SK-N-SH (cell line): ENCODE measurements around the gene IL17RB. TPM values are rescaled to one million over a fixed set of nuclear protein-coding genes. Genes with fewer than 3 reads are reported as not detected.

Source experiments
- CTCF ChIA-PET: fragments of 300-600, 350-600 bp; formaldehyde crosslinking; extraction: SDS; loops from one replicate; lab custom pipeline; 2021; lab: Yijun Ruan, JAX
- POLR2A ChIA-PET: fragments of 350-600 bp; sonication (Branson Sonifier 250); formaldehyde crosslinking; extraction: SDS; loops from one replicate; lab custom pipeline; 2020; ENCODE audit warnings: antibody characterized with exemption, inconsistent platforms; lab: Yijun Ruan, JAX
- DNase-seq: peaks from one replicate; pipeline ENCODE4 v3.0.0; 2012
- H2AFZ ChIP-seq: fragments of 200-600 bp; sonication (generic); 2 replicates; pipeline ENCODE4 v1.8.1; 2016; ENCODE audit warnings: antibody characterized with exemption, mild to moderate bottlenecking, low read depth
- H3F3A ChIP-seq: fragments of 200-600 bp; sonication (generic); replicated peaks from 2 replicates; pipeline ENCODE3; 2016; ENCODE audit warnings: antibody characterized with exemption, mild to moderate bottlenecking; ENCODE audit not compliant: insufficient read depth
- H3K27ac ChIP-seq, 2 experiments: fragments of 200-500 bp in 1 of 2; fragments of 200-600 bp in 1 of 2; sonication (Bioruptor generic) in 1 of 2; sonication (generic), shearing (Covaris generic) in 1 of 2; 2 replicates each; pipeline versions ENCODE4 v1.5.1 to v1.6.1; 2014 to 2016; ENCODE audit warnings: low read depth in 2 of 2, inconsistent platforms in 1 of 2, low read length in 1 of 2, mild to moderate bottlenecking in 1 of 2, mixed read lengths in 1 of 2
- H3K27me3 ChIP-seq: fragments of 200-600 bp; sonication (generic), shearing (Covaris generic); 2 replicates; pipeline ENCODE4 v1.6.1; 2016; ENCODE audit warnings: mixed run types; ENCODE audit not compliant: insufficient read depth
- H3K36me3 ChIP-seq, 2 experiments: fragments of 200-500 bp in 1 of 2; fragments of 200-600 bp in 1 of 2; sonication (Bioruptor generic) in 1 of 2; sonication (generic) in 1 of 2; replicated peaks in 1 of 2; 2 replicates each; pipeline versions ENCODE3 to v1.5.1; 2014 to 2016; ENCODE audit warnings: low read length in 1 of 2, mild to moderate bottlenecking in 1 of 2; ENCODE audit not compliant: insufficient read depth in 2 of 2, control insufficient read depth in 1 of 2
- H3K4me1 ChIP-seq, 2 experiments: fragments of 200-500 bp in 1 of 2; fragments of 200-600 bp in 1 of 2; sonication (Bioruptor generic) in 1 of 2; sonication (generic), shearing (Covaris generic) in 1 of 2; 2 replicates each; pipeline versions ENCODE4 v1.5.1 to v1.6.1; 2014 to 2016; ENCODE audit warnings: low read depth in 1 of 2, low read length in 1 of 2, mixed run types in 1 of 2; ENCODE audit not compliant: insufficient read depth in 2 of 2, control insufficient read depth in 1 of 2
- H3K4me2 ChIP-seq: fragments of 200-600 bp; sonication (generic), shearing (Covaris generic); 2 replicates; pipeline ENCODE4 v1.6.1; 2017; ENCODE audit warnings: mixed run types
- H3K4me3 ChIP-seq, 2 experiments: fragments of 200-500 bp in 1 of 2; fragments of 200-600 bp in 1 of 2; sonication (Bioruptor generic) in 1 of 2; sonication (generic), shearing (Covaris generic) in 1 of 2; 2 replicates each; pipeline versions ENCODE4 v1.5.1 to v1.8.1; 2014 to 2016; ENCODE audit warnings: low read depth in 2 of 2, inconsistent platforms in 1 of 2, low read length in 1 of 2, mild to moderate bottlenecking in 1 of 2, mixed read lengths in 1 of 2, moderate library complexity in 1 of 2
- H3K79me2 ChIP-seq: fragments of 200-600 bp; sonication (generic); 2 replicates; pipeline ENCODE4 v1.8.1; 2017; ENCODE audit warnings: mild to moderate bottlenecking; ENCODE audit not compliant: insufficient read depth
- H3K9ac ChIP-seq: fragments of 200-600 bp; sonication (generic); 2 replicates; pipeline ENCODE4 v1.6.1; 2017; ENCODE audit warnings: mixed run types
- H3K9me2 ChIP-seq: fragments of 200-600 bp; sonication (generic); 2 replicates; pipeline ENCODE4 v1.6.1; 2017; ENCODE audit warnings: mixed run types
- H3K9me3 ChIP-seq: fragments of 200-600 bp; sonication (generic); 2 replicates; pipeline ENCODE4 v1.6.1; 2017; ENCODE audit warnings: mixed run types, mild to moderate bottlenecking, moderate library complexity
- H4K20me1 ChIP-seq: fragments of 200-600 bp; sonication (generic); 2 replicates; pipeline ENCODE4 v1.6.1; 2017; ENCODE audit warnings: mild to moderate bottlenecking, mixed run types; ENCODE audit not compliant: insufficient read depth
- CHD2 ChIP-seq: fragments of 150-350 bp; IDR thresholded peaks from 2 replicates; pipeline ENCODE4 v1.6.1; 2018; ENCODE audit warnings: low read length; ENCODE audit not compliant: partially characterized antibody
- FOSL2 ChIP-seq: IDR thresholded peaks from 2 replicates; pipeline ENCODE4 v1.4.0; 2012; ENCODE audit warnings: low read depth, mild to moderate bottlenecking, moderate library complexity, borderline replicate concordance
- GATA2 ChIP-seq: sonication (generic); formaldehyde crosslinking; IDR thresholded peaks from 2 replicates; pipeline ENCODE4 v1.5.0; 2020; ENCODE audit warnings: mild to moderate bottlenecking, missing genetic modification reagents
- JUND ChIP-seq: IDR thresholded peaks from 2 replicates; pipeline ENCODE4 v1.4.0; 2012
- NFIC ChIP-seq: IDR thresholded peaks from 2 replicates; pipeline ENCODE4 v1.4.0; 2012; ENCODE audit warnings: borderline replicate concordance
- RAD21 ChIP-seq: IDR thresholded peaks from 2 replicates; pipeline ENCODE4 v1.6.1; 2012; ENCODE audit warnings: mild to moderate bottlenecking, low read length
- RCOR1 ChIP-seq: fragments of 150-350 bp; IDR thresholded peaks from 2 replicates; pipeline ENCODE4 v1.6.1; 2017; ENCODE audit warnings: antibody characterized with exemption, low read length
- SIN3A ChIP-seq: IDR thresholded peaks from 2 replicates; pipeline ENCODE4 v1.6.1; 2012; ENCODE audit warnings: low read depth, mild to moderate bottlenecking, low read length, moderate library complexity, borderline replicate concordance
- SMC3 ChIP-seq: IDR thresholded peaks from 2 replicates; pipeline ENCODE4 v1.6.1; 2012; ENCODE audit warnings: low read depth, low read length, improper control_type of control experiment
- TAF1 ChIP-seq: IDR thresholded peaks from 2 replicates; pipeline ENCODE4 v1.6.1; 2012; ENCODE audit warnings: low read depth, mild to moderate bottlenecking, low read length, moderate library complexity, borderline replicate concordance
- TCF12 ChIP-seq: IDR thresholded peaks from 2 replicates; pipeline ENCODE4 v1.4.0; 2012
- WGBS: methylation state at CpG from one replicate; pipeline ENCODE4 v1.1.6; 2017; ENCODE audit warnings: low lambda C conversion rate; 5-methylcytosine and 5-hydroxymethylcytosine counted together
- polyA plus RNA-seq, 3 experiments: library from polyadenylated mRNA; depleted of rRNA; stranded (reverse); fragments of >200 nt; gene quantifications; 2 replicates each; pipeline ENCODE4 v1.2.3, GENCODE V29; 2012
- TF ChIP-seq, protein P1 (sequence below): IDR thresholded peaks from 2 replicates; pipeline ENCODE4 v1.4.0; 2012; ENCODE audit warnings: low read depth, borderline replicate concordance
- TF ChIP-seq, protein P2 (sequence below): fragments of 150-350 bp; IDR thresholded peaks from 2 replicates; pipeline ENCODE4 v1.6.1; 2017; ENCODE audit warnings: antibody characterized with exemption, low read length, low read depth, borderline replicate concordance
- TF ChIP-seq, protein P3 (sequence below): IDR thresholded peaks from 2 replicates; pipeline ENCODE4 v1.4.0; 2012; ENCODE audit warnings: low read depth
- TF ChIP-seq, protein P4 (sequence below): fragments of 200-600 bp; sonication (generic); IDR thresholded peaks from 2 replicates; pipeline ENCODE4 v1.6.1; 2017; ENCODE audit warnings: antibody characterized with exemption, mild to moderate bottlenecking, moderate library complexity

Gene IL17RB
- polyA plus RNA-seq, 1 of the 3 experiments (the other 2 are of a cell fraction): 0.10 TPM

DNA sequence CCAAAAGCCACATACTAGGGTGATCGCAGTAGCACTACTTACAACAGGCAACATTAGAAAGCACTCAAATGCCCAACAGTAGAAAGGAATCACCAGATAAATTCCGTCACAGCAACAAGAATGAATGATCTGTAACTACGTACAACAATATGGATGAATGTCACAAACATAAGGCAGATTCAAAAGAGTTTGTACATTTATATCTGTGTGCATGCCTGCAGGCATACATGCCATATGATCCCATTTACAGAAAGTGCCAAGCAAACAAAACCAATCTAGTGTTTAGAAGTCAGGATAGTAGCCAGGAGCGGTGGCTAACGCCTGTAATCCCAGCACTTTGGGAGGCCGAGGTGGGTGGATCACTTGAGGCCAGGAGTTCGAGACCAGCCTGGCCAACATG lies 3.5 kb downstream of the IL17RB start (continued):
- TF ChIP-seq RCOR1 (no peak), NFIC (no peak), TAF1 (no peak), JUND (no peak)
- TF ChIP-seq, protein P1, sequence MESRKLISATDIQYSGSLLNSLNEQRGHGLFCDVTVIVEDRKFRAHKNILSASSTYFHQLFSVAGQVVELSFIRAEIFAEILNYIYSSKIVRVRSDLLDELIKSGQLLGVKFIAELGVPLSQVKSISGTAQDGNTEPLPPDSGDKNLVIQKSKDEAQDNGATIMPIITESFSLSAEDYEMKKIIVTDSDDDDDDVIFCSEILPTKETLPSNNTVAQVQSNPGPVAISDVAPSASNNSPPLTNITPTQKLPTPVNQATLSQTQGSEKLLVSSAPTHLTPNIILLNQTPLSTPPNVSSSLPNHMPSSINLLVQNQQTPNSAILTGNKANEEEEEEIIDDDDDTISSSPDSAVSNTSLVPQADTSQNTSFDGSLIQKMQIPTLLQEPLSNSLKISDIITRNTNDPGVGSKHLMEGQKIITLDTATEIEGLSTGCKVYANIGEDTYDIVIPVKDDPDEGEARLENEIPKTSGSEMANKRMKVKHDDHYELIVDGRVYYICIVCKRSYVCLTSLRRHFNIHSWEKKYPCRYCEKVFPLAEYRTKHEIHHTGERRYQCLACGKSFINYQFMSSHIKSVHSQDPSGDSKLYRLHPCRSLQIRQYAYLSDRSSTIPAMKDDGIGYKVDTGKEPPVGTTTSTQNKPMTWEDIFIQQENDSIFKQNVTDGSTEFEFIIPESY: no peak
- TF ChIP-seq, protein P2, sequence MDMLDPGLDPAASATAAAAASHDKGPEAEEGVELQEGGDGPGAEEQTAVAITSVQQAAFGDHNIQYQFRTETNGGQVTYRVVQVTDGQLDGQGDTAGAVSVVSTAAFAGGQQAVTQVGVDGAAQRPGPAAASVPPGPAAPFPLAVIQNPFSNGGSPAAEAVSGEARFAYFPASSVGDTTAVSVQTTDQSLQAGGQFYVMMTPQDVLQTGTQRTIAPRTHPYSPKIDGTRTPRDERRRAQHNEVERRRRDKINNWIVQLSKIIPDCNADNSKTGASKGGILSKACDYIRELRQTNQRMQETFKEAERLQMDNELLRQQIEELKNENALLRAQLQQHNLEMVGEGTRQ: no peak

DNA sequence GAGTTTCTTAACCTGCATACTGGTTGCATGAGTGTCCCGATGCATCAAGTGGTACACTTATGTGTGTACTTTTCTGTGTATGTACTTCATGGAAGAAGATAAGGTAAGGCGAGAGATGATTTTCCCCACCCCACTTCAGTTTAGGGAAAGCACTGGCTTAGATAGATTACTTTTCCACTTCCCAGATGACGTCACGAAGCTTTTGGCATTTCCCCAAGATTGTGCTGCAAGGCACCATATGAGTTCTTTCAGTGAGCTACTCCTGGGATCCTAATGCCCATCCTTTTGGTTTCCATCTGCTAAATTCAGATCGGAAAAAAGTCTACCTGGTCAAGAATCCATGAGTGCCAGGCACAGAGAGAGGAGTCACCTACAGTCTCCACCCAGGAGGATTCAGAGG lies 4.5 kb downstream of the IL17RB start:
- no peak overlapping the region for H3K4me3 ChIP-seq
- no peak overlapping the region for H3K4me2 ChIP-seq
- peaks cover 0 to 8% of the 10 kb centered on the region in 2 experiments; a peak in 1 of 4 replicates for H3K4me1 ChIP-seq
- no peak overlapping the region for H3K27ac ChIP-seq
- no peak overlapping the region for H3K9ac ChIP-seq
- H3K9me3 ChIP-seq: no peaks in the 10 kb centered on the region
- POLR2A ChIA-PET: no interaction called here
- WGBS: 79% methylated on average over 5 of the region's 5 CpGs
- peaks cover 12% of the 10 kb centered on the region for H3K27me3 ChIP-seq
- H3K36me3 ChIP-seq: no peaks in the 10 kb centered on the region
- H2AFZ ChIP-seq: no peak overlapping the region
- no peaks in the 10 kb centered on the region for H3F3A ChIP-seq
- H3K79me2 ChIP-seq: no peaks in the 10 kb centered on the region
- CTCF ChIA-PET: interaction anchor here (0.7 to 1.8 kb wide), 3 partner anchors 9 to 476 kb away, joined by 3 to 4 read pairs (median 3); no protein-coding TSS in a partner anchor
- TF ChIP-seq SIN3A: no peak
- no peak for TF ChIP-seq SMC3
- TF ChIP-seq GATA2 (CRISPR knock-in tag): no peak
- no peak for TF ChIP-seq FOSL2
- no peak for TF ChIP-seq TCF12
- TF ChIP-seq CHD2: no peak
- TF ChIP-seq, protein P3, sequence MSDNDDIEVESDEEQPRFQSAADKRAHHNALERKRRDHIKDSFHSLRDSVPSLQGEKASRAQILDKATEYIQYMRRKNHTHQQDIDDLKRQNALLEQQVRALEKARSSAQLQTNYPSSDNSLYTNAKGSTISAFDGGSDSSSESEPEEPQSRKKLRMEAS: no peak
- no peak for TF ChIP-seq TAF1
- TF ChIP-seq, protein P4, sequence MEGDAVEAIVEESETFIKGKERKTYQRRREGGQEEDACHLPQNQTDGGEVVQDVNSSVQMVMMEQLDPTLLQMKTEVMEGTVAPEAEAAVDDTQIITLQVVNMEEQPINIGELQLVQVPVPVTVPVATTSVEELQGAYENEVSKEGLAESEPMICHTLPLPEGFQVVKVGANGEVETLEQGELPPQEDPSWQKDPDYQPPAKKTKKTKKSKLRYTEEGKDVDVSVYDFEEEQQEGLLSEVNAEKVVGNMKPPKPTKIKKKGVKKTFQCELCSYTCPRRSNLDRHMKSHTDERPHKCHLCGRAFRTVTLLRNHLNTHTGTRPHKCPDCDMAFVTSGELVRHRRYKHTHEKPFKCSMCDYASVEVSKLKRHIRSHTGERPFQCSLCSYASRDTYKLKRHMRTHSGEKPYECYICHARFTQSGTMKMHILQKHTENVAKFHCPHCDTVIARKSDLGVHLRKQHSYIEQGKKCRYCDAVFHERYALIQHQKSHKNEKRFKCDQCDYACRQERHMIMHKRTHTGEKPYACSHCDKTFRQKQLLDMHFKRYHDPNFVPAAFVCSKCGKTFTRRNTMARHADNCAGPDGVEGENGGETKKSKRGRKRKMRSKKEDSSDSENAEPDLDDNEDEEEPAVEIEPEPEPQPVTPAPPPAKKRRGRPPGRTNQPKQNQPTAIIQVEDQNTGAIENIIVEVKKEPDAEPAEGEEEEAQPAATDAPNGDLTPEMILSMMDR: no peak
- TF ChIP-seq RAD21: no peak
- TF ChIP-seq RCOR1: no peak
- TF ChIP-seq, all 33 proteins: peak for 0
- Histone ChIP-seq H3K9me2 (no peaks in the 10 kb centered on the region), H4K20me1 (no peaks in the 10 kb centered on the region)
- DNase-seq: no peak
